GM19397 (cell line): ENCODE measurements around the gene EXD3.
"Not testable (repeated sequence)": the region's sequence is repeated elsewhere in the genome, so short reads cannot be mapped to it uniquely, and the experiment has no call there.

Source experiments
- ATAC-seq: cut with Tn5 transposase; IDR thresholded peaks from one replicate; pipeline ENCODE4 v1.9.1; 2021; ENCODE audit warnings: mild to moderate bottlenecking, moderate library complexity; ENCODE audit not compliant: unreplicated experiment

Gene EXD3

DNA sequence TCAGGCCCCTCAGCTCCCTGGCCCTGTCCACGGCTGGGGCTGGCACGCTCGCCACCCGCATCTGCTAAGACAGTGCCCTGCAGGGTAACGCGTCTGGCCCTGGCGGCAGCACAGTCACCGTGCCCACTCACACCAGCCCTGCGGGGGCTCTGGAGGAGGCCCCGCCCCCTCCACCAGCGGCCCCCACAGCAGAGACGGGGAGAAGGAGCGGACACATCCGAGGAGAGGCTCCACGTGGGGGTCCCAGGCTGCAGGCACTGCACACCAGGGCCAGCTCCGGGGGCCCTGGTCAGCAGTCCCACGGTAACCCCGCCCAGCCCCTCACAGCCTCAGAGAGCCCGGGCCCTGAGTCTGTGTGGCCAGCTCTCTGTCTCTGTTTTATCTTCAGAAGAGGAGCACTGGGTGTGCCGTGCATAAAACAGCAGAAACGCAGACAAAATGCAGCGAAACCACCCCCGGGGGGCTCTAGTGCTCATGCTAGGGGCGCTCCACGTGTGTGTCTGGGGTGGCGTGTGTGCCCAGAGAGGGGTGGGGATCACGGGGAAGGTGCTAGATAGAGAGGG is 73.4 kb downstream of the EXD3 start:
- no peak for ATAC-seq

DNA sequence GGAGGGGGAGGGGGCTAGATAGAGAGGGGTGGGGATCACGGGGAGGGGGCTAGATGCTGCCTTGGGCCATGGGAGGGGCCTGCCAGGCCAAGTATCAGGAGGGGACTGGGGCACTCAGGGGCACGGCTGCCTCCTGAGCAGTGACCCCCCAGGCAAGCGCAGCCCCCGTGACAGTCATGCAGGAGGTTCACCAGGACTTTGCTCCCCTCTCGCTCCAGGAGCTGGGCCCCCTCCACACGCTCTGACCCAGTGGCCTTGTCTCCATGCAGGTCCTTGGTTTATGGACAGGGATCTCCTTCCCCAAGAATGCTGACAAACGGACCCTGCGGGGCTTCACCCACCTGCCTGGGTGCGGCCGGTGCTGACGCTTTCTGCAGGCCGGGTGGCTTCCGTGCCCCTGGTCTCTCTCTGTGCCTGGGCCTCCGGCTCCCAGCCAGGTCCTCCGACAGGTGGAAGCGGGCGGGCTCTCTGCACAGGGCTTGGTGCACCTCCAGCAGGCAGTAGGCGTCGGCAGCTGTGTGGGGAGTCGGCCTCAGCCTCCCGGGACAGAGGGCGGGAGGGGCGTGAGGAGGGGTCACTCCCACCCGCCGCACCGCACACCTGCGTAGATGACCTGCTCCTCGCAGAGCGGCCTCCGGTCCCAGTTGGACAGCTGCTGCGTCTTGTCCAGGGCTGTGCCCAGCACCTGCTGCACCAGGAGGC is 74.0 kb downstream of the EXD3 start:
- ATAC-seq: no peak

- ATAC-seq: no peak
Measured at GRCh38 chr9:137347928-137348327, 75.0 kb downstream of the EXD3 start.

DNA sequence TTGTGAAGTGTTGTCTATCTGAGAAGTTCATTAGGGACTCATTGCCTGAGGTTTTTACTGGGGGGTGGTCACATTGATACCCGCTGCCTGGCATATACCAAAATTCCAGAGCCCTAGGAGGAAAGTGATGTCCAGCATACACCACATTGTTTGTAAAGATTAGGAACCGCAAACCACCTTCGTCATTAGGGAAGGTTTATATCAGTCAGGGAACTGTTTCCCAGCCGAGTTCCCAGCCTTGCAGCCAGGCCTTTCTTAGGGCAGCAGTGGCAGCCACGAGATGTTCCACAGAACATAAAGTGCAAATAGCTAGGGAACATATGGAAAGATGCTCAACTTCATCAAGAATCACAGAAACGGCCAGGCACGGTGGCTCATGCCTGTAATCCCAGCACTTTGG is 80.5 kb downstream of the EXD3 start:
- no peak for ATAC-seq

DNA sequence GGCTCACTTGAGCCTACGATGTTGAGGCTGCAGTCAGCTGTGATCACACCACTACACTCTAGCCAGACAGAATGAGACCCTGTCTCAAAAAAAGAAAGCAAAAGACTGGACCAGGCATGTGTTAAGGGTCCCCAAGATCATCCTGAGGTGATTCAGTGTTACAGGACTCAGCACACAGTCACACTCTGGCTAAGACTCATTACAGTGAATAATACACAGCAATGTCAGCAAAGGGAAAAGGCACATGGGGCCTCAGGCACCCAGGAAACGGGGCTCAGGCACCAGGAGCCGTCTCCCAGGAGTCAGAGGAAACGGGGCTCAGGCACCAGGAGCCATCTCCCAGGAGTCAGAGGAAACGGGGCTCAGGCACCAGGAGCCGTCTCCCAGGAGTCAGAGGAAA is 81.7 kb downstream of the EXD3 start:
- ATAC-seq: no peak

GRCh38 chr9:137339908-137340462 is 83.0 kb downstream of the EXD3 start:
- ATAC-seq: not testable (repeated sequence)

- ATAC-seq: no peak
Measured at GRCh38 chr9:137339045-137339907, 83.7 kb downstream of the EXD3 start.

DNA sequence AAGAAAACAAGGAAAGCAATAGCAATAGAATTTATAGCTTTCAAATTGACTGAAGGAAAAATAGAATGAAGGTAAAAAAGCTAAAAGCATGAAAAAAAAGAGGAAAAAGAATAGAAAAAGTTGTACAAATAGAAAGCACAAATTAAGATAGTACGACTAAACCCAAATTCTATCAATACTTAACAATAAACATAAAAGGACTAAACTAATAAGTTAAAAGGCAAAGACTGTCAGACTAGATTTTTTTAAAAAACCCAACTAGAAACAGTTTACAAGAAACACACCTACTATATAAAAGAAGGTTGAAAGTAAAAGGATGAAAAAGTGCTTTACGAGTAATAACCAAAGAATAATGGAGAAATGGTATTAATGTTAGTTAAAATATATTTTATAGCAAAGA is 86.2 kb downstream of the EXD3 start:
- ATAC-seq: no peak

DNA sequence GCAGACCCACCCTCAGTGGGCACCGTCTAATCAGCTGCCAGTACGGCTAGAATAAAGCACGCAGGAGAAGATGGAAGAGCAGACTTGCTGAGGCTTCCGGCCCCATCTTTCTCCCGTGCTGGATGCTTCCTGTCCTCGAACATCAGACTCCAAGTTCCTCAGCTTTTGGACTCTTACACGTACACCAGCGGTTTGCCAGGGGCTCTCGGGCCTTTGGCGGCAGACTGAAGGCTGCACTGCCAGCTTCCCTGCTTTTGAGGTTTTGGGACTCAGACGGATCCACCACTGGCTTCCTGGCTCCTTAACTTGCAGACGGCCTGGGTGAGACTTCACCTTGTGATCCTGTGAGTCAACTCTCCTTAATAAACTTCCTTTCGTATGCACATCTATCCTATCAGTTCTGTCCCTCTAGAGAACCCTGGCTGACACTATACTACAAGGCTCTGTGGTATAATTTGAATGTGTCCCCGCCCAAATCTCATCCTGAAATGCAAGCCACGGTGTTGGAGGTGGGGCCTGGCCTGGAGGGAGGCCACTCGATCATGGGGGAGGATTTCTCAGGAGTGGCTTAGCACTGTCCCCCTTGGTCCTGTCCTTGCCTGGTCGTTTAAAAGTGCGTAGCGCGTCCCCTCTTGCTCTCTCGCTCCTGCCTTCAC is 89.8 kb downstream of the EXD3 start:
- ATAC-seq: no peak

DNA sequence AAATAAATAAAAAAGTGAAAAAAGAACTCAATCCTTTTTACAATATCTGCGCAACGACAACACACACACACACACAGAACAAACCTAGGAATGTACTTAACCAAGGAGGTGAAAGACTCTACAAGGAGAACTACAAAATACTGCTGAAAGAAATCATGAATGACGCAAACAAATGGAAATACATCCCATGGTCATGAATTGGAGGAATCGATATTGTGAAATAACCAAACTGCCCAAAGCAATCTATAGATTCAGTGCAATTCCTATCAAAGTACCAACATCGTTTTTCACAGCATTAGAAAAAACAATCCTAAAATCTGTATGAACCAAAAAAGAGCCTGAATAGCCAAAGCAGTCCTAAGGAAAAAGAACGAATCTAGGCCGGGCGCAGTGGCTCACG is 91.0 kb downstream of the EXD3 start:
- no peak for ATAC-seq

- ATAC-seq: no peak
Measured at GRCh38 chr9:137330689-137331088, 92.3 kb downstream of the EXD3 start.

- ATAC-seq: not testable (repeated sequence)
Measured at GRCh38 chr9:137329590-137329989, 93.4 kb downstream of the EXD3 start.

- not testable (repeated sequence) for ATAC-seq
Measured at GRCh38 chr9:137327641-137328550, 95.1 kb downstream of the EXD3 start.

- no peak for ATAC-seq
Measured at GRCh38 chr9:137326445-137327065, 96.4 kb downstream of the EXD3 start.

DNA sequence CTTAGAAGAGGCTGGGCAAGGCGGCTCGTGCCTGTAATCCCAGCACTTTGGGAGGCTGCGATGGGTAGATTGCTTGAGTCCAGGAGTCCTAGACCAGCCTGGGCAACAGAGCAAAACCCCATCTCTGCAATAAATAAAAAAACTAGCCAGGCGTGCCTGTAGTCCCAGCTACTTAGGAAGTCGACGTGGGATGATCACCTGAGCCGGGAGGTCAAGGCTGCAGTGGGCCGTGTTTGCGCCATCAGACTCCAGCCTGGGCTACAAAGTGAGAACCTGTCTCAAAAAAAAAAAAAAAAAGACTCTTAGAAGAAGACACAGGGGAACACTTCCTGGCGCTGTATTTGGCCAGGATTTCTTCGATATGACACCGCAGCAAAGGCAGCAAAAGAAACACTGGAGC is 97.2 kb downstream of the EXD3 start:
- ATAC-seq: no peak

GRCh38 chr9:137325124-137325523 is 97.8 kb downstream of the EXD3 start:
- ATAC-seq: no peak

DNA sequence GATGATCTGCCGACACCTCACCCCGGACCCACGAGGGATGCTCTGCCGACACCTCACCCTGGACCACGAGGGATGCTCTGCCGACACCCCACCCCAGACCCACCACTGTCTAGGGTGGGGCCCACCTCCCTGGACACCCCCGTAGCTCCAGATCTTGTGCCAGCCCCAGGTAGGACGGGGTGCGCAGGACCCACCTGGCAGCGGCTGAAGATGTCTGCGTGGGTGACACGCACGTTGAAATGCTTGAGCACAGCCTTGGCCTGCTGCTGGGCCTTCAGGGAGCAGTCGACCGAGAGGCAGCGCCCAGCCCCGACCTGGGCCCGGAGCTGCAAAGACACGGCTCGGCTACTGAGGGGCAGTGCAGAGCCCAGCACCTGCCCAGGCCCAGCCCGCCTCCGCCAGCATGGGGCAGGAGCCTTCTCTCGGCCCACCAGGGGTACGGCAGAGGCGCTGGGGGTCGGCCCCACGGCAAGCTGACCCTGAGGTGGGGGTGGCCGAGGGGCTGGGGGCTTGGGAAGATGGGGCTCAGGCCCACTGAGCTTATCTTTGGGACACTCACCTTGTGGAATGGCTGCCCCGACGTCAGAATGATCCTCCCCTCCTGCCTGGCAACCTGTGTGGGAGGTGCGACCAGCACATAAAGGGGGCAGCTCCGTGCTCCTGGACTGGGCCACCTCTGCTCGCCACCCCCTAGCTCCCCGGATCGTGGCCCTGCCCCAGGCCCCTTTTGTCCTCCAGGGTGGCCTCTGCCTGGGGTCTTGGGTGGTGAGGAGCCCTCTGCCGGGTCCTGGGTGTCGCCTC is 99.2 kb downstream of the EXD3 start:
- no peak for ATAC-seq

- ATAC-seq: no peak
Measured at GRCh38 chr9:137321726-137322361, 101.1 kb downstream of the EXD3 start.
